WTC11 (cell line): Measurements from ENCODE around the gene TET3.

Experiments used
- CREB1 ChIP-seq: sonication (generic); formaldehyde crosslinking; IDR thresholded peaks from 2 replicates; pipeline ENCODE4 v1.8.0; 2023; ENCODE audit warnings: mild to moderate bottlenecking, missing genetic modification reagents
- CTCF ChIP-seq: fragments of 200-600 bp; IDR thresholded peaks from 2 replicates; pipeline ENCODE4 v1.8.0; 2022; ENCODE audit warnings: antibody characterized with exemption
- MAX ChIP-seq: sonication (generic); formaldehyde crosslinking; IDR thresholded peaks from 2 replicates; pipeline ENCODE4 v1.8.0; 2022; ENCODE audit warnings: mild to moderate bottlenecking, missing genetic modification reagents
- MYBL2 ChIP-seq: sonication (generic); formaldehyde crosslinking; IDR thresholded peaks from 2 replicates; pipeline ENCODE4 v1.8.1; 2023; ENCODE audit warnings: mild to moderate bottlenecking, moderate library complexity, missing genetic modification reagents
- RELA ChIP-seq: sonication (generic); formaldehyde crosslinking; IDR thresholded peaks from 2 replicates; pipeline ENCODE4 v1.8.1; 2022; ENCODE audit warnings: missing genetic modification reagents, mild to moderate bottlenecking, borderline replicate concordance
- SP1 ChIP-seq: sonication (generic); formaldehyde crosslinking; conservative IDR thresholded peaks from 2 replicates; pipeline ENCODE4 v1.8.1; 2022; ENCODE audit warnings: missing genetic modification reagents
- ZNF263 ChIP-seq: sonication (generic); formaldehyde crosslinking; IDR thresholded peaks from 2 replicates; pipeline ENCODE4 v1.8.1; 2022; ENCODE audit warnings: low read depth, mild to moderate bottlenecking, moderate library complexity, missing genetic modification reagents
- ZNF317 ChIP-seq: sonication (generic); formaldehyde crosslinking; IDR thresholded peaks from 2 replicates; pipeline ENCODE4 v1.8.1; 2023; ENCODE audit warnings: low read depth, mild to moderate bottlenecking, moderate library complexity, missing genetic modification reagents, borderline replicate concordance
- TF ChIP-seq, protein P1 (sequence below): sonication (generic); formaldehyde crosslinking; IDR thresholded peaks from 2 replicates; pipeline ENCODE4 v1.8.0; 2022; ENCODE audit warnings: missing genetic modification reagents

DNA sequence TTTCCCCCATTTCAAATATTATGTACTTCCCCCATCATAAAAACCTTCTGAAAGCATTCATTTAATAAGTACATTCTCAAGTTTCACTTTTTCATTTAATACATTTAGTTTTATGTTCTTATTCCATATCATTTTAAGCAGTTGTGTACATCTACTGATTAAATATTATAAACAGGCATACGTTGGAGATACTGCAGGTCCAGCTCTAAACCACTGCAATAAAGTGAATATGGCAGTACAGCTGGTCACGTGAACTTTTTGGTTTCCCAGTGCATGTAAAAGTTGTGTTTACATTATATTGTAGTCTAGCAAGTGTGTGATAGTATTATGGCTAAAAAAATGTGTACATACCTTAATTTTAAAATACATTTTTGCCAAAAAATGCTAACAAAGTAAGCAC, 48.7 kb downstream of the TET3 start:
- no peak for TF ChIP-seq ZNF263 (CRISPR knock-in tag)
- TF ChIP-seq MYBL2 (CRISPR knock-in tag), result no peak
- TF ChIP-seq SP1, result no peak
- no peak for TF ChIP-seq CREB1 (CRISPR knock-in tag)
- no peak for TF ChIP-seq CTCF
- TF ChIP-seq RELA (CRISPR knock-in tag), result no peak
- TF ChIP-seq, protein P1, sequence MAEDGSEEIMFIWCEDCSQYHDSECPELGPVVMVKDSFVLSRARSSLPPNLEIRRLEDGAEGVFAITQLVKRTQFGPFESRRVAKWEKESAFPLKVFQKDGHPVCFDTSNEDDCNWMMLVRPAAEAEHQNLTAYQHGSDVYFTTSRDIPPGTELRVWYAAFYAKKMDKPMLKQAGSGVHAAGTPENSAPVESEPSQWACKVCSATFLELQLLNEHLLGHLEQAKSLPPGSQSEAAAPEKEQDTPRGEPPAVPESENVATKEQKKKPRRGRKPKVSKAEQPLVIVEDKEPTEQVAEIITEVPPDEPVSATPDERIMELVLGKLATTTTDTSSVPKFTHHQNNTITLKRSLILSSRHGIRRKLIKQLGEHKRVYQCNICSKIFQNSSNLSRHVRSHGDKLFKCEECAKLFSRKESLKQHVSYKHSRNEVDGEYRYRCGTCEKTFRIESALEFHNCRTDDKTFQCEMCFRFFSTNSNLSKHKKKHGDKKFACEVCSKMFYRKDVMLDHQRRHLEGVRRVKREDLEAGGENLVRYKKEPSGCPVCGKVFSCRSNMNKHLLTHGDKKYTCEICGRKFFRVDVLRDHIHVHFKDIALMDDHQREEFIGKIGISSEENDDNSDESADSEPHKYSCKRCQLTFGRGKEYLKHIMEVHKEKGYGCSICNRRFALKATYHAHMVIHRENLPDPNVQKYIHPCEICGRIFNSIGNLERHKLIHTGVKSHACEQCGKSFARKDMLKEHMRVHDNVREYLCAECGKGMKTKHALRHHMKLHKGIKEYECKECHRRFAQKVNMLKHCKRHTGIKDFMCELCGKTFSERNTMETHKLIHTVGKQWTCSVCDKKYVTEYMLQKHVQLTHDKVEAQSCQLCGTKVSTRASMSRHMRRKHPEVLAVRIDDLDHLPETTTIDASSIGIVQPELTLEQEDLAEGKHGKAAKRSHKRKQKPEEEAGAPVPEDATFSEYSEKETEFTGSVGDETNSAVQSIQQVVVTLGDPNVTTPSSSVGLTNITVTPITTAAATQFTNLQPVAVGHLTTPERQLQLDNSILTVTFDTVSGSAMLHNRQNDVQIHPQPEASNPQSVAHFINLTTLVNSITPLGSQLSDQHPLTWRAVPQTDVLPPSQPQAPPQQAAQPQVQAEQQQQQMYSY (CRISPR knock-in tag), result no peak
- TF ChIP-seq ZNF317 (CRISPR knock-in tag), result no peak
- TF ChIP-seq MAX (CRISPR knock-in tag), result no peak
